GM23338 (cell line): Measurements from ENCODE around the gene TMEM245. TPM values are rescaled to one million over a fixed set of nuclear protein-coding genes. Genes with fewer than 3 reads are reported as not detected.
A peak's percentile ranks its signal among the peaks of the same experiment; 100 is the strongest.

Experiments
- ATAC-seq: fragments of 200-7000 bp; cut with Tn5 transposase; 3 replicates; pipeline ENCODE4 v1.9.1; 2020
- DNase-seq: peaks from one replicate; pipeline ENCODE4 v3.0.0-alpha.2; 2015; ENCODE audit warnings: low spot score
- H2AFZ ChIP-seq: fragments of 200-600 bp; sonication (generic); 2 replicates; pipeline ENCODE4 v1.8.0; 2016; ENCODE audit warnings: antibody characterized with exemption, mild to moderate bottlenecking, moderate library complexity
- H3F3A ChIP-seq: fragments of 200-600 bp; sonication (generic); replicated peaks from 2 replicates; pipeline ENCODE4 v1.8.0; 2017; ENCODE audit warnings: antibody characterized with exemption, mixed run types, low read depth
- H3K27ac ChIP-seq: fragments of 200-600 bp; sonication (generic); 2 replicates; pipeline ENCODE4 v1.6.1; 2016; ENCODE audit warnings: low read depth
- H3K27me3 ChIP-seq: fragments of 200-600 bp; sonication (generic); 2 replicates; pipeline ENCODE4 v1.8.0; 2016; ENCODE audit warnings: mild to moderate bottlenecking, mixed run types, moderate library complexity; ENCODE audit not compliant: insufficient read depth
- H3K36me3 ChIP-seq: fragments of 200-600 bp; sonication (generic); 2 replicates; pipeline ENCODE4 v1.8.0; 2016; ENCODE audit warnings: mild to moderate bottlenecking; ENCODE audit not compliant: insufficient read depth
- H3K4me1 ChIP-seq: fragments of 200-600 bp; sonication (generic); 2 replicates; pipeline ENCODE4 v1.8.0; 2016; ENCODE audit warnings: mild to moderate bottlenecking, moderate library complexity; ENCODE audit not compliant: insufficient read depth
- H3K4me2 ChIP-seq: fragments of 200-600 bp; sonication (generic); 2 replicates; pipeline ENCODE4 v1.7.1; 2017; ENCODE audit warnings: mixed run types
- H3K4me3 ChIP-seq: fragments of 200-600 bp; sonication (generic); 2 replicates; pipeline ENCODE4 v1.6.1; 2016; ENCODE audit warnings: mixed run types
- H3K79me2 ChIP-seq: fragments of 200-600 bp; sonication (generic); replicated peaks from 2 replicates; pipeline ENCODE4 v1.8.0; 2017; ENCODE audit warnings: mild to moderate bottlenecking; ENCODE audit not compliant: insufficient read depth
- H3K9me2 ChIP-seq: fragments of 200-600 bp; sonication (generic); 2 replicates; pipeline ENCODE4 v1.8.0; 2017; ENCODE audit not compliant: insufficient read depth
- H4K20me1 ChIP-seq: fragments of 200-600 bp; sonication (generic); replicated peaks from 2 replicates; pipeline ENCODE4 v1.8.0; 2017; ENCODE audit warnings: mild to moderate bottlenecking; ENCODE audit not compliant: insufficient read depth
- H3K27ac Mint-ChIP-seq: 2 replicates; pipeline ENCODE4 v1.8.0; 2020; ENCODE audit warnings: inconsistent platforms, mild to moderate bottlenecking, moderate library complexity, mixed read lengths
- H3K27me3 Mint-ChIP-seq: 3 replicates; pipeline ENCODE4 v1.8.0; 2022; ENCODE audit warnings: low read depth, mild to moderate bottlenecking, moderate library complexity, mixed read lengths, inconsistent platforms; ENCODE audit not compliant: insufficient read depth, poor library complexity
- H3K36me3 Mint-ChIP-seq: 3 replicates; pipeline ENCODE4 v1.8.0; 2021; ENCODE audit warnings: low read depth, mild to moderate bottlenecking, inconsistent platforms, moderate library complexity, mixed read lengths
- H3K4me1 Mint-ChIP-seq: 3 replicates; pipeline ENCODE4 v1.8.0; 2020; ENCODE audit warnings: mild to moderate bottlenecking, inconsistent platforms, mixed read lengths
- H3K4me3 Mint-ChIP-seq: 3 replicates; pipeline ENCODE4 v1.8.0; 2021; ENCODE audit warnings: moderate library complexity, mild to moderate bottlenecking, inconsistent platforms, mixed read lengths
- H3K9me3 Mint-ChIP-seq: 3 replicates; pipeline ENCODE4 v1.8.0; 2020; ENCODE audit warnings: moderate library complexity, mild to moderate bottlenecking, inconsistent platforms, mixed read lengths
- CREB1 ChIP-seq: fragments of 250-450 bp; sonication (Bioruptor Pico); IDR thresholded peaks from 2 replicates; pipeline ENCODE4 v1.5.0; 2020; ENCODE audit warnings: low read depth, mild to moderate bottlenecking, moderate library complexity
- EZH2phosphoT487 ChIP-seq: fragments of 200-600 bp; sonication (generic); IDR thresholded peaks from one replicate; pipeline ENCODE4 v1.8.1; 2018; ENCODE audit warnings: antibody characterized with exemption; ENCODE audit not compliant: unreplicated experiment
- POLR2AphosphoS5 ChIP-seq: IDR thresholded peaks from 2 replicates; pipeline ENCODE4 v1.6.1; 2016; ENCODE audit warnings: antibody characterized with exemption, low read depth
- STAT1 ChIP-seq: IDR thresholded peaks from one replicate; pipeline ENCODE4 v1.6.1; 2016; ENCODE audit warnings: antibody characterized with exemption; ENCODE audit not compliant: unreplicated experiment
- ZNF114 ChIP-seq: fragments of 250-450 bp; sonication (Bioruptor Pico); IDR thresholded peaks from 2 replicates; pipeline ENCODE4 v1.5.0; 2020; ENCODE audit warnings: mild to moderate bottlenecking, moderate library complexity
- polyA plus RNA-seq: library from polyadenylated mRNA; unstranded; fragments of >200 nt; fragmentation: Nextera tagmentation; extraction: Ambion mirVana; gene quantifications from 2 replicates; pipeline ENCODE4 v1.2.1, GENCODE V29; 2016
- total RNA-seq: library from RNA; depleted of rRNA; stranded (reverse); fragments of >200 nt; shearing (Covaris generic); gene quantifications from 2 replicates; pipeline ENCODE4 v1.2.3, GENCODE V29; 2014
- TF ChIP-seq, protein P1 (sequence below): fragments of 250-450 bp; sonication (Bioruptor Pico); IDR thresholded peaks from 2 replicates; pipeline ENCODE4 v1.5.0; 2020; ENCODE audit warnings: mild to moderate bottlenecking, moderate library complexity
- TF ChIP-seq, protein P2 (sequence below), 2 experiments: fragments of 200-600 bp in 1 of 2; sonication (generic) in 1 of 2; conservative IDR thresholded peaks; 2 replicates each; pipeline versions ENCODE4 v1.5.1 to v1.6.1; 2016 to 2017; ENCODE audit warnings: antibody characterized with exemption in 2 of 2, low read depth in 2 of 2, mild to moderate bottlenecking in 2 of 2, moderate library complexity in 1 of 2

Gene TMEM245
- total and polyA plus RNA-seq, 2 experiments from 2014 or later: 17.3 to 64.1 TPM

DNA sequence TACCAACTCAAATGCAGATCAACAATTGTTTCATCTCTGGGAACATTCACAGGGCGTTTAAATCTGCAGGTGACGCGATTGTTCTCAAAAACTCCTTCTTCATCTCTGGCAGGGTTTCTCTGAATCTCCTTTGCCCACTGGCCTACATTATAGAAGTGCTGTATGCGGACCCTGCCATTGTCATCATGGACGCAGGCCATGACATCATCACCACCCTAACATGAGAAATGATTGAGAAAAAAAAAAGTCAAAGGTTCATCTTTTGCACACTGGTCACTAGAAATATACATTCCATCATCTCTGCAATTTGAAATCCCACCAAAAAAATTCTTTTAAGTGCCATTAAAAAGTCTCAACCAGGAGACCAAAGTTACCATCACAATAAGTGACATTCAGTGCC lies 21.6 kb upstream of the TMEM245 start (continued):
- TF ChIP-seq, protein P1, sequence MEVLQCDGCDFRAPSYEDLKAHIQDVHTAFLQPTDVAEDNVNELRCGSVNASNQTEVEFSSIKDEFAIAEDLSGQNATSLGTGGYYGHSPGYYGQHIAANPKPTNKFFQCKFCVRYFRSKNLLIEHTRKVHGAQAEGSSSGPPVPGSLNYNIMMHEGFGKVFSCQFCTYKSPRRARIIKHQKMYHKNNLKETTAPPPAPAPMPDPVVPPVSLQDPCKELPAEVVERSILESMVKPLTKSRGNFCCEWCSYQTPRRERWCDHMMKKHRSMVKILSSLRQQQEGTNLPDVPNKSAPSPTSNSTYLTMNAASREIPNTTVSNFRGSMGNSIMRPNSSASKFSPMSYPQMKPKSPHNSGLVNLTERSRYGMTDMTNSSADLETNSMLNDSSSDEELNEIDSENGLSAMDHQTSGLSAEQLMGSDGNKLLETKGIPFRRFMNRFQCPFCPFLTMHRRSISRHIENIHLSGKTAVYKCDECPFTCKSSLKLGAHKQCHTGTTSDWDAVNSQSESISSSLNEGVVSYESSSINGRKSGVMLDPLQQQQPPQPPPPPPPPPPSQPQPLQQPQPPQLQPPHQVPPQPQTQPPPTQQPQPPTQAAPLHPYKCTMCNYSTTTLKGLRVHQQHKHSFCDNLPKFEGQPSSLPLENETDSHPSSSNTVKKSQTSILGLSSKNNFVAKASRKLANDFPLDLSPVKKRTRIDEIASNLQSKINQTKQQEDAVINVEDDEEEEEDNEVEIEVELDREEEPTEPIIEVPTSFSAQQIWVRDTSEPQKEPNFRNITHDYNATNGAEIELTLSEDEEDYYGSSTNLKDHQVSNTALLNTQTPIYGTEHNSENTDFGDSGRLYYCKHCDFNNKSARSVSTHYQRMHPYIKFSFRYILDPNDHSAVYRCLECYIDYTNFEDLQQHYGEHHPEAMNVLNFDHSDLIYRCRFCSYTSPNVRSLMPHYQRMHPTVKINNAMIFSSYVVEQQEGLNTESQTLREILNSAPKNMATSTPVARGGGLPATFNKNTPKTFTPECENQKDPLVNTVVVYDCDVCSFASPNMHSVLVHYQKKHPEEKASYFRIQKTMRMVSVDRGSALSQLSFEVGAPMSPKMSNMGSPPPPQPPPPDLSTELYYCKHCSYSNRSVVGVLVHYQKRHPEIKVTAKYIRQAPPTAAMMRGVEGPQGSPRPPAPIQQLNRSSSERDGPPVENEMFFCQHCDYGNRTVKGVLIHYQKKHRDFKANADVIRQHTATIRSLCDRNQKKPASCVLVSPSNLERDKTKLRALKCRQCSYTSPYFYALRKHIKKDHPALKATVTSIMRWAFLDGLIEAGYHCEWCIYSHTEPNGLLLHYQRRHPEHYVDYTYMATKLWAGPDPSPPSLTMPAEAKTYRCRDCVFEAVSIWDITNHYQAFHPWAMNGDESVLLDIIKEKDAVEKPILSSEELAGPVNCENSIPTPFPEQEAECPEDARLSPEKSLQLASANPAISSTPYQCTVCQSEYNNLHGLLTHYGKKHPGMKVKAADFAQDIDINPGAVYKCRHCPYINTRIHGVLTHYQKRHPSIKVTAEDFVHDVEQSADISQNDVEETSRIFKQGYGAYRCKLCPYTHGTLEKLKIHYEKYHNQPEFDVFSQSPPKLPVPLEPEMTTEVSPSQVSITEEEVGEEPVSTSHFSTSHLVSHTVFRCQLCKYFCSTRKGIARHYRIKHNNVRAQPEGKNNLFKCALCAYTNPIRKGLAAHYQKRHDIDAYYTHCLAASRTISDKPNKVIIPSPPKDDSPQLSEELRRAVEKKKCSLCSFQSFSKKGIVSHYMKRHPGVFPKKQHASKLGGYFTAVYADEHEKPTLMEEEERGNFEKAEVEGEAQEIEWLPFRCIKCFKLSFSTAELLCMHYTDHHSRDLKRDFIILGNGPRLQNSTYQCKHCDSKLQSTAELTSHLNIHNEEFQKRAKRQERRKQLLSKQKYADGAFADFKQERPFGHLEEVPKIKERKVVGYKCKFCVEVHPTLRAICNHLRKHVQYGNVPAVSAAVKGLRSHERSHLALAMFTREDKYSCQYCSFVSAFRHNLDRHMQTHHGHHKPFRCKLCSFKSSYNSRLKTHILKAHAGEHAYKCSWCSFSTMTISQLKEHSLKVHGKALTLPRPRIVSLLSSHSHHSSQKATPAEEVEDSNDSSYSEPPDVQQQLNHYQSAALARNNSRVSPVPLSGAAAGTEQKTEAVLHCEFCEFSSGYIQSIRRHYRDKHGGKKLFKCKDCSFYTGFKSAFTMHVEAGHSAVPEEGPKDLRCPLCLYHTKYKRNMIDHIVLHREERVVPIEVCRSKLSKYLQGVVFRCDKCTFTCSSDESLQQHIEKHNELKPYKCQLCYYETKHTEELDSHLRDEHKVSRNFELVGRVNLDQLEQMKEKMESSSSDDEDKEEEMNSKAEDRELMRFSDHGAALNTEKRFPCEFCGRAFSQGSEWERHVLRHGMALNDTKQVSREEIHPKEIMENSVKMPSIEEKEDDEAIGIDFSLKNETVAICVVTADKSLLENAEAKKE (CRISPR knock-in tag): no peak

GRCh38 chr9:109139851-109140250 lies 20.1 kb upstream of the TMEM245 start:
- no peak overlapping the region for H3K4me3 ChIP-seq
- H4K20me1 ChIP-seq: no peaks in the 10 kb centered on the region
- no peaks in the 10 kb centered on the region for H3K9me2 ChIP-seq
- ATAC-seq (no peak), DNase-seq (no peak)
- no peak overlapping the region for H3K4me3 Mint-ChIP-seq
- H3K27ac ChIP-seq: no peak overlapping the region
- peak overlapping the region; percentile 47; the same call in 1 of the 2 replicates for H2AFZ ChIP-seq
- no peaks in the 10 kb centered on the region for H3K9me3 Mint-ChIP-seq
- H3F3A ChIP-seq: no peaks in the 10 kb centered on the region
- H3K27ac Mint-ChIP-seq: no peak overlapping the region
- H3K27me3 Mint-ChIP-seq: peaks cover 9% of the 10 kb centered on the region
- H3K36me3 ChIP-seq: no peaks in the 10 kb centered on the region
- no peaks in the 10 kb centered on the region for H3K79me2 ChIP-seq
- H3K4me1 ChIP-seq: no peaks in the 10 kb centered on the region
- H3K4me2 ChIP-seq: no peak overlapping the region
- no peaks in the 10 kb centered on the region for H3K27me3 ChIP-seq
- H3K36me3 Mint-ChIP-seq: no peaks in the 10 kb centered on the region
- H3K4me1 Mint-ChIP-seq: peaks cover 7% of the 10 kb centered on the region
- TF ChIP-seq CREB1 (CRISPR knock-in tag): no peak
- TF ChIP-seq STAT1: no peak
- TF ChIP-seq, protein P1 (CRISPR knock-in tag): no peak
- no peak for TF ChIP-seq POLR2AphosphoS5
- TF ChIP-seq EZH2phosphoT487: no peak
- TF ChIP-seq ZNF114 (CRISPR knock-in tag): no peak
- TF ChIP-seq, protein P2, sequence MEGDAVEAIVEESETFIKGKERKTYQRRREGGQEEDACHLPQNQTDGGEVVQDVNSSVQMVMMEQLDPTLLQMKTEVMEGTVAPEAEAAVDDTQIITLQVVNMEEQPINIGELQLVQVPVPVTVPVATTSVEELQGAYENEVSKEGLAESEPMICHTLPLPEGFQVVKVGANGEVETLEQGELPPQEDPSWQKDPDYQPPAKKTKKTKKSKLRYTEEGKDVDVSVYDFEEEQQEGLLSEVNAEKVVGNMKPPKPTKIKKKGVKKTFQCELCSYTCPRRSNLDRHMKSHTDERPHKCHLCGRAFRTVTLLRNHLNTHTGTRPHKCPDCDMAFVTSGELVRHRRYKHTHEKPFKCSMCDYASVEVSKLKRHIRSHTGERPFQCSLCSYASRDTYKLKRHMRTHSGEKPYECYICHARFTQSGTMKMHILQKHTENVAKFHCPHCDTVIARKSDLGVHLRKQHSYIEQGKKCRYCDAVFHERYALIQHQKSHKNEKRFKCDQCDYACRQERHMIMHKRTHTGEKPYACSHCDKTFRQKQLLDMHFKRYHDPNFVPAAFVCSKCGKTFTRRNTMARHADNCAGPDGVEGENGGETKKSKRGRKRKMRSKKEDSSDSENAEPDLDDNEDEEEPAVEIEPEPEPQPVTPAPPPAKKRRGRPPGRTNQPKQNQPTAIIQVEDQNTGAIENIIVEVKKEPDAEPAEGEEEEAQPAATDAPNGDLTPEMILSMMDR (conservative IDR thresholded peaks at IDR 0.05; ENCODE audit: low read depth in 2 of 2): no peak
